H1 (cell line): ENCODE data around the gene PLA2G2E. TPM values are rescaled to one million over a fixed set of nuclear protein-coding genes. Genes with fewer than 3 reads are reported as not detected.

Experiments used
- RFX5 ChIP-seq: IDR thresholded peaks from 2 replicates; pipeline ENCODE4 v1.6.1; 2011; ENCODE audit warnings: low read depth, low read length, improper control_type of control experiment, borderline replicate concordance
- SIRT6 ChIP-seq: IDR thresholded peaks from one replicate; pipeline ENCODE4 v1.7.1; 2012; ENCODE audit warnings: low read length, inconsistent platforms
- polyA plus RNA-seq, 7 experiments: library from polyadenylated mRNA; depleted of rRNA in 3 of 7; stranded (reverse) in 5 of 7; unstranded in 2 of 7; fragments of >200 nt in 5 of 7; fragments of 200-250 nt in 2 of 7; gene quantifications; 1 replicate in 5 of 7; 2 replicates in 1 of 7; 4 replicates in 1 of 7; pipeline versions ENCODE4 v1.2.1 to v1.2.3, GENCODE V29; 2011 to 2013; ENCODE audit warnings: missing spikeins in 2 of 7, mixed read lengths in 2 of 7
- total RNA-seq: library from RNA; stranded (reverse); fragmentation: NEBNext Ultra II Directional; extraction: Animal tissue kit (Norgen Biotek cat#: 25700); gene quantifications from 2 replicates; pipeline ENCODE4 v1.2.1, GENCODE V29; 2021

Gene PLA2G2E
- total and polyA plus RNA-seq, 2 of the 8 experiments (the other 6 are each of a cell fraction or from before 2014, with no cell fraction given): not detected

DNA sequence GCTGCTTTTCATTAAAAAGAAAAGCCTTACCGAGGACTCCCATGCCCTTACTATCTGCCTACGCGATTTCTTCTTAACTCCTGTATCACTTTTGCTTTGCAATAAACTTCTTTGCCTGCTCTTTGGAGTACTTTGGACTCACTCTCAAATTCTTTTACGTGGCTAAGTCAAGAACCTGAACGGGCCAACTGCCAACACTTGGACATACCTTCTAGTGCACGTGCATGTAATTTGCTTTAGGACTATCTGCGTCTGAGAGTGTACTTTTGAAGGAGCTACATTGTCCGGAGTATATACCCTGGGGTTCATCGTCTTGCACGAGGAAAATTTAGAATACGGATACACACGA is 44.8 kb downstream of the PLA2G2E start (continued):
- TF ChIP-seq SIRT6: no peak
- TF ChIP-seq RFX5: no peak
